Measurements from ENCODE around the gene ANGPTL4.

GRCh38 chr19:8370176-8371010, 6.4 kb downstream of the ANGPTL4 start:
- TF ChIP-seq EP300 (IDR thresholded peaks at IDR 0.05) (no peak), CTCF (IDR thresholded peaks at IDR 0.05) (no peak)
